ENCODE results near the gene TRIO.
"Not testable (repeated sequence)": the region's sequence is repeated elsewhere in the genome, so short reads cannot be mapped to it uniquely, and the experiment has no call there.

The TRIO gene

DNA sequence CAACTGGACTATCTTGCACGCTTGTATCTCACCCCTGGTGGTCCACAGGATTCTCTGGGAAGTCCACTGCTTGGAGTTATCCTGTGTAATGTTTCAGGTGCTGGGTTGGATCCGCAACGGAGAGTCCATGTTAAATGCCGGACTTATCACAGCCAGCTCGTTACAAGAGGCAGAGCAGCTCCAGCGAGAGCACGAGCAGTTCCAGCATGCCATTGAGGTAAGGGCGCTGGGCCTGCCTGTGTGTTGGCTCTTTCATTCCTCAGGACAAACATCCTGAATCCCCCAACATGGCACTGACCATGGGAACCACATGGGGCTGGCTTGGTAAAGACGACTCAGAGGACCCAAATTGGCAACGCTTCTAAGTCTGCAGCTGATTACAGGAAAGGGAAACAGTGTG, 223.6 kb downstream of the TRIO start:
- DNase-seq: no peak

DNA sequence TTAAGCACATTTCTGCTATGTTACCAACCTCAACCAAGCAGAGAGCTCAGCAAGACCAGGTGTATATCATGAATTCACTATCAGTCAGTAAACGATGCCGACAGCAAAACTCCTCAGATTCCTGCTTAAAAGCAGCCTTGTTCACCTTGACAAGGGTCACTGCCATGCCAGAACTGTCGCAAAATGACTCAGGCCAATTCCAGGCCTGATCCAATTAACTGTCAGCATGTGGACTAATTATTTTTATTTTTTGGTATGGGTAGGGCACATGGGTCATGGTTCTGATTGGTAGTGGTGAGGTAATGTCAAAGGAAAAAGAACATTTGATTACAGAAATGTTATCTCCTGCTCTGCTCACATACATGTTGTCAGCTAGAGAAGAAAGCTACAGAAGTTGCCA, 224.2 kb downstream of the TRIO start:
- DNase-seq: no peak

DNA sequence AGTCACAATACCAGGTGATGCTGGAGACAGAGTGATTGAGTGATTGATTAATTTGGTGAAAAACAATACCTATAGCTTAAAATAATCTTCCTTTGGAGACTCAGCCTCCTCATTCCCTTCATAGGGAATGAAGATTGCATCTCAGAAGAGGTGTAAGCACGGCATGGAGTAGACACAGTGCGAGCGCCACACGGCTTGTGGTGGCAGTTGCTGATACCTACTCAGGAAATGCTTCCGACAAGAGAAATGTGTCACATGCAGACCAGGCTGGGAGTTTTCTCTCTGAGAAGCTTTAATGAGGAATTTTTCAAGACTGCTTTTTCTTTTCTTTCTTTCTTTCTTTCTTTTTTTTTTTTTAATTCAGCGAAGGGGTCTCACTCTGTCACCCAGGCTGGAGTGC, 226.6 kb downstream of the TRIO start:
- no peak for DNase-seq

DNA sequence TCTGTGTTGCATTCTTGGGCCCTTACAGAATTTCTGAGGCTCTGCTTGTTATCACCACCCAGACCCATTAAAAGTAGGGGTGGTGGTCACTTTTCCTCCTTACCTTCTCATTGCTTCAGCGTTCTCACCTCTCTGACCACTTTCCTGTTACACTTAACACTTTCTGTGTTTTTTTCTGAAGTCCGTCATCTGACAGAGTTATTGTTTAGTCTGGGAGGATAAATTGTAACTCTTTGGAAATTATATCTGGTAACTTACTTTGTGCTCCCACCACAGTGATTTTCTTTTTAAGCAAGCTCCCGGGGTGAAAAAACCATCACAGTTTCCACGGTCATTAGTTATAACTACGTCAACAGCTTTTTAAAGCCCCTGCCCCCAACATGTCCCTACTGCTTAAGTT, 227.2 kb downstream of the TRIO start:
- DNase-seq: no peak

DNA sequence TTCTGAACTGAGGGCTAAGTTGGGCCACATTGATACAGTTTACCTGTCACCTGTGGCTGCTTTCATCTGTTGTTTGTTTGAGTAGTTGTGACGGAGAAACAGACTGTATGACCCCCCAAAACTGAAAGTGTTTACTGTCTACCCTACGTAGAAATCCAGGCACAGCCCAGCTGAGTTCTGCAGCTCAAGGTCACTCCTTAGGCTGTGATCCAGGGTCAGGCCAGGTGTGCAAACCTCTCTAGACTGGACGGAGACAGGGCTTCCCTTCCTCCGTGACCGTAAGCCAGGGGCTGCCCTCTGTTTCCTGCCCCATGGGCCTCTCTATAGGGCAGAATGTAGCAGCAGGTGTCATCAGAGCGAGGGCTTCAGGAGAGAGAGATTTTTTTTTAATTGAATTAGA, 230.5 kb downstream of the TRIO start:
- DNase-seq: no peak

DNA sequence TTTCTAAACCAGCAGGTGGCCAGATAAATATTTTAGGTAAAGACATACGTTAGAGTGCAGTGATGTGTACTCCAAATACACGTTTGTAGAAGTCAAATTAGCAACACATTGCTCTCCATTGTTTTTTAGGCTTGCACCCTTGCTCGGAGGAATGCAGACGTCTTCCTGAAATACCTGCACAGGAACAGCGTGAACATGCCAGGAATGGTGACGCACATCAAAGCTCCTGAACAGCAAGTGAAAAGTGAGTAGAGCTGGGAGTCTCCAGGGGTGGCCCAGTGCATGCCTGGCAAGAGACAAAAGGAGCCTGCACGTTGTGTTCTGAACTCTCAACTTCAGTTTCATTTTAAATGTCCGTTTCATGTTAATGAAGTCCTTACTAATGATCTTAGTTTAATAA, 231.0 kb downstream of the TRIO start:
- DNase-seq: no peak

DNA sequence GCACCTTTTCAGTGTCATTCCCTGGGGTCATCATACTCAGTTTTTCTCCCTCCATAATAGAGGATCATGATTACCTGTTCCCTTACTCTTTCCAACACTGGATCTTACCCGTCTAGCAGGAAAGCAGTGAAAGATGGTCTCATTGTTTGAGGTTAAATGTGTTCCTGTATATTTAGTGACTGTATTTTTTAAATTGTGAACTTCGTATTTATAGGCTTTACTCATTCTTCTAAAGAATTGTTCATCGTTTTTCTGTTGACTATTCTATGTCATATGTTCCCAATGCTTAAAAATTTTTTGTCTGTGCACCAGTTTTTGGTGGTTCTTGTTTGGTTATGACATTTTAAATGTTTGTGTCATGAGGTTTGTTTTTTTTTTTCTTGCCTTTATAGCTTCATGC, 233.6 kb downstream of the TRIO start:
- DNase-seq: no peak

DNA sequence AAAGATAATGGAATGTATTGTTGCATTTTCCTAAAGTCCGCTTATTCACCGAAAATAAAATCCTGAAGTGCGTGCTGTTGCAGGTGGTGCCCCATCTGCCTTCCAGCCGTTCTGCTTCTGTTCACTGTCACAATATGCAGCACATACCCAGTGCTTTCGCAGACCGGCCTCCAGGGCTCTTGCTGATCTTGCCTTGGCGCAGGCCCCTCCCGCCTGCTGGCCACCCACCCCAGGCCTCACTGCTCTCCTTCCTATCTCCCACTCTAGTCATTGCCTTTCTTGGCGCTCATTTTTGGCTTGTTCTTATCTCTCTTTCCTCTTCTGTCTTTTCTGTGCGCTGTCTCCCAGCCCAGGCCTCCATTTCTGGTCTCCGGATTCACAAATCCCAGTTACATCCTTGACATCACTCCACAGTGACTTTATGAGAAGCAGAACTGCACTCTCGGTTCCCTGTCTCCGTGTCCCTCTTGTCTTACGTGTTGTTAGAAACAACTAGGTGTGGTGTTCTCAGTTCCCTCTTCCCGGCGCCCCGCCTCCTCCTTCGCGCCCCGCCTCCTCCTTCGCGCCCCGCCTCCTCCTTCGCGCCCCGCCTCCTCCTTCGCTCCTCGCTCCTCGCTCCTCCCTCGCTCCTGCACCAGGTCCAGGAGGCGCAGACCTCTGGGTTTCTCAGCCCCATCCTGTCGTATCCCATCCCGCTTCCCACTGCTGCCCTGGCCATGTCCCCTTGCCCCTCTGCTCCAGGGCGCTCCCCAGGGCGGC, 236.8 kb downstream of the TRIO start:
- DNase-seq: no peak

DNA sequence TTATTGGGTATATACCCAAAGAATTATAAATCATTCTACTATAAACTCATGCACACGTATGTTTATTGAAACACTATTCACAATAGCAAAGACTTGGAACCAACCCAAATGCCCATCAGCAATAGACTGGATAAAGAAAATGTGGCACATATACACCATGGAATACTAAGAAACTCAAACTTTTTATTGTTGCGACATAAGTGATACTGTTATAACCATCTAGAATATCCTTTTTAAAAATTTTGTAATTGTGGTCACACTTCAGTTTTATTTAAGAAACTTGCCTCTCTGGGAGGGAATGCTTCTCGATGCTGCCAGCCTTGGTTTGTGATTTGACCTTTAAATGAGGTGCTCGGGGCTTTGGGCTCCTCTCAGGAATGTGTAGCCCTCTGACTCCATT, 237.6 kb downstream of the TRIO start:
- DNase-seq: no peak

DNA sequence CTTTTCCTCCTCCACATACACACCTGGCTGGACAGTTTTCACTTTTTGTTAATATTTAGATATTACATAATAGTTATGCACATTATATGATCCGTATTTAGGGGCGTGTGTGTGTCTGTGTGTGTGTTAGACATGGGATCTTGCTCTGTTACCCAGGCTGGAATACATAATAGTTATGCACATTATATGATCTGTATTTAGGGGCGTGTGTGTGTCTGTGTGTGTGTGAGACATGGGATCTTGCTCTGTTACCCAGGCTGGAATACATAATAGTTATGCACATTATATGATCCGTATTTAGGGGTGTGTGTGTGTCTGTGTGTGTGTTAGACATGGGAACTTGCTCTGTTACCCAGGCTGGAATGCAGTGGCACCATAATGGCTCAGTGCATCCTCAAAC, 239.5 kb downstream of the TRIO start:
- no peak for DNase-seq

DNA sequence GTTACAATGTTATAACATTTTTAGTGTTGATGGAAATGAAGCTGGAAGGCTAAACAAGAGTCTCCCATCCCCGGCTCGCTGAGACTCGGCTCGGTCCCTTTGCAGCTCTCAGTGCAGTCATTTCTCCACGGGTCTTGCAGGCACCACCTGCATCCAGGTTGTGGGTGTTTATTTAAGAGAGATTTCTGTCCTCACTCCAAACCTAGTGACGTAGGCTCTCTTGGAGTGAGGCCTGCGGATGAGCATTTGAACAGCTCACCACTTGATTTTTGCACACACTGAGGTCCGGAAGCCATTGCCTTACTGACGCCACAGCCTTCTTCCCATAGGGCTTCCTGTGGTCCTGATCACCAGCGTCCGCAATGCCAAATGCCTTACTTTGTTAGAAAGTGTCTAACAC, 240.8 kb downstream of the TRIO start:
- no peak for DNase-seq

DNA sequence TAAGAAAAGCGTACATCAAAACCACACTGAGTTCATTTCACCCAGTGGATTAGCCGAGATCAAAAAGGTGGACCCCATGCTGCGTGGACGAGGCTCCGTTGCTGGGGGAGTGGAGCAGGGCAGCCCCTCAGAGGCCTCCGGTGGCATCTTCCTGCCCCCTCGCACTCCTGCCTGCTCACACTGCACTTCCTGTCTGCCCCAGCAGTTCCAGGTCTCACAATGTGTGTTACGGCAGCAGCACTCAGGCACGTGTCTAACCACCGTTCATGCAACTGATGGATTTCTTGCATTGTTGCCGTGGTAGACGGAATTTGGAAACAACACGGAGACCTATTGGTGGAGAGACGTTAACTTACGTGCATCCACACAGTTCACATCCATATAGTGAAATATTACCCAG, 241.9 kb downstream of the TRIO start:
- no peak for DNase-seq

DNA sequence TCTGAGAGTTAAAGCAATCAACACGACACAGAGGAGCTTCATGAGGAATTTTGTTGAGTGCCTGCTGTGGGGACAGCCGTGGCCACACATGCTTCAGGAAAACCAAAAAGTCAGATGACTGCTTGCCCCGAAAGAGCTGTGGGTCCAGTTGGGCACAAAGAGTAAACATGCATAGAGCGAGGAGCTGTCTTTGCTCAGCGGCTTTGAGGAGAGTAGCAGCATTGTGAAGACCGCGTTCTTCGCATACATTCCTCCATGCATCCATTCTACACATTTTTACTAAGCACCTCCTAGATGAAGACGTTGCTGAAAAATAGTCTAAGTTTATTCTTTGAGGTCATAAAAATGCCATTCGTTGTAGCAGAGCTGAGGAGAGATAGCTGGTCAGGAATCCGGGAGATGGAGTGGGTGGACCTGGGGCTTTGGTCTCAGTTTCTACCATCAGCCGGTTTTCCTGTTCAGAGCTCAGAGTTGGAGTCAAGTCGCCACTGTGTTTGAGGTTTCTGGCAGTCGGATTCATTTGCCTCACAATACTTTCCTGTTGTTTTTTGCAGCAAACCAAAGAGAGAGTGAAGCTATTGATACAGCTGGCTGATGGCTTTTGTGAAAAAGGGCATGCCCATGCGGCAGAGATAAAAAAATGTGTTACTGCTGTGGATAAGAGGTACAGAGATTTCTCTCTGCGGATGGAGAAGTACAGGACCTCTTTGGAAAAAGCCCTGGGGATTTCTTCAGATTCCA, 243.9 kb downstream of the TRIO start:
- peak; percentile 15 for DNase-seq

DNA sequence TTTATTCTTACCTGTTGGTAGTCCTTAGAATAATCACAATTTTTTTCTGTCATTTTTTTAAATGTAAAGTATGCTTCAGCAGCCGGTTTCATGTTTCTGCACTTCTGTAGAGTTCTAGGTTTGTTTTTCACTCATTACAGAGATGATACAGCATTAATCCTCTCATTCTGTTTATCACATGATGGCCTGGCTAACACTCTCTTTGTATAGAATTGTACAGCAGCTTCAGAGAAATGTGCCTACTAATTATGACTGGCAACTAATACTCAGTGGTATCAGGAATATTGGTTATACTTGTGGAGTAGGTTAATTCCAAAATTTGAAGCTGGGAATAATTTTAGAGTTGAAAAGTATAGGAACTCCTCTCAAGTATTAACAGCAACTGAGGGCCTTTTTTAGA, 245.6 kb downstream of the TRIO start:
- DNase-seq: no peak

DNA sequence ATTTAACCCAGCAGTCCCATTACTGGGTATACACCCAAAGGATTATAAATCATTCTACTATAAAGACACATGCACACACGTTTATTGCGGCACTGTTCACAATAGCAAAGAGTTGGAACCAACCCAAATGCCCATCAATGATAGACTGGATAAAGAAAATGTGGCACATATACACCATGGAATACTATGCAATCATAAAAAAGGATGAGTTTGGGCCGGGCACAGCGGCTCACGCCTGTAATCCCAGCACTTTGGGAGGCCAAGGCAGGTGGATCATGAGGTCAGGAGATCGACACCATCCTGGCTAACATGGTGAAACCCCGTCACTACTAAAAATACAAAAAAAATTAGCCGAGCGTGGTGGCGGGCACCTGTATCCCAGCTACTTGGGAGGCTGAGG, 249.4 kb downstream of the TRIO start:
- DNase-seq: not testable (repeated sequence)

DNA sequence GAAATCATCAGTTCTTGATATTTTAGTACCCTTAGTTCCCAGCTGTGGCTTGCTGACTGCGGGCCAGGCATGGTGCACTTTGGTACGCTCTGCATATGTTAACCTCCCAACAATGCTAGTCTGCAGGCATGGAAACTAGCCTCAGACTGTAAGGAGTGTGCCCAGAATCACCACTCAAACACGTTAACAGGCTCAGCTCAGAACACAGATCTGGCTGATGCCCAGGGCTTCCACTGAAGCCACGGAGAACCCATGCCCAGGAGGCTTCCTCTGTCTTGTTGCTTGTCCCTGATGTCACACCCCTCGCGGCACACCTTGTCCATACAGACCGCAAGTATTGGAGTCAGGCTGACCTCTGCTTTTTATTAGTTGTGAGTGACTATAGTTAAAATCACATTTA, 251.2 kb downstream of the TRIO start:
- no peak for DNase-seq

DNA sequence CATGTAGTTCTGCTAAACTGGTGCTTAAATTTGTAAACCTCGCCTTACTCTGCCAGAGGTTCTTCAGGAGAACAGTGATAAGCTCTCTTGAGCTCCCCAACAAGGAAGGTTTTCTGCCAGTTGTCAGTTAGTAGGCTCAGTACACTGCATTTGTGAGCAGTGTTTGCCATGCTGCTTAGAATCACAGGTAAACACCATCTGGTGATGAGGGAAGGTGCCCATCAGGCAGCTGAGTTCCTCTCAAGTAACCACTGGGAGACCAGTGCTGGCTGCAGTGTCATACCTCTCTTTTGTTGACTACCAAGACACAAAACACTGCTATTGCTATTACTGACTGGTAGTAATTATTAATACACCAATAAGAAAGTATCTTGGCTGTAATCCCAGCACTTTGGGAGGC, 252.3 kb downstream of the TRIO start:
- no peak for DNase-seq

DNA sequence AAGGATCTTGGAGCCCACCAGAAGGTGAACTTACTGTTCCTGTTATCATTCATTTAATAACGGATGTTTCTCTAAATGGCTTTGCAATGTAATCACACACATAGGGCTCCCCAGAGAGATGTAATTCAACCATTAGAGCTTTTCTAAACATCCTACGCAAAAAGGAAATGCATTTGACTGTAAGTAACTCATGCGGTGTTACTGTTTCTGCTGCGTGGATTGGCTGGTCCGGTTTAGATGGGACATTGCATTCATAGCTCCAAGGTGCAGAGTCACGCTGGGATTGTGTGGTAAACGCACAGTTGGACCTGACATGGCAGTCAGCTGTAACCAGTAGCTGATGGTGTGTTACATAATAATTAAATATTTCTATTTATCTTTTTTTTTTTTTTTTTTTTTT, 252.9 kb downstream of the TRIO start:
- no peak for DNase-seq

DNA sequence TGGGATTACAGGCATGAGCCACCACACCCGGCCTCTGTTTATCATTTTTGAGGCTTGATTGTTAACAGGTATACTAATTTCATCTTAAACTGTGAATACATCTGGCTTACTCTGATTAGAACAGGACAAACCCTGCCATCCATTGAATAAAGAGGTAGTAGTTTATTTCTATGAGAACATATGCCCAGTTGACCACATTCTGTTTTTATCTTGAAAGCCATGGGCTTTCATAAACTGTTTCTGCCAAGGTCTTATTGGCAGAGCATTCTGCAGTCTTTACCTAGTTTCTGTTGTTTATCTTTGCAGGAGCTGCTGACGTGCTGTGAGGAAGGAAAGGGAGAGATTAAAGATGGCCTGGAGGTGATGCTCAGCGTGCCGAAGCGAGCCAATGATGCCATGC, 253.6 kb downstream of the TRIO start:
- no peak for DNase-seq

DNA sequence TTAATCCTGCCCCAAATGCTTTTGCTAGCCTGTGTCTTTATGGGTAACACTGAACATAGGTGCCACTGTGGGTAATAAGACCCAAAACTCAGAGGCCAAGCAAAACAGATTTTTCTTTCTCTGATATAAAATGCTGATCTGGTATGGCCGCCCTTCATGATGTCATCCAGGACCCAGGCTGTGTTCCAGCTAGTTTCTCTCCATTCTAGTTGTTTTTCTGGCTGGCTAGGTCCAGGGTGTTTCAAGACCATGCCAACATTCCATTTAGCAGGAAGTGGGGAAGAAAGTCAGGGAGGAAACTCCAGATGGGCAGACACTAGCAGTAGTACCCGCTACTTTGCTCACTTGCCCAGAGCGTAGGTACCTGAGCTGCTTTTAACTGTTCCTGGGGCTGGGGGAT, 254.6 kb downstream of the TRIO start:
- no peak for DNase-seq

DNA sequence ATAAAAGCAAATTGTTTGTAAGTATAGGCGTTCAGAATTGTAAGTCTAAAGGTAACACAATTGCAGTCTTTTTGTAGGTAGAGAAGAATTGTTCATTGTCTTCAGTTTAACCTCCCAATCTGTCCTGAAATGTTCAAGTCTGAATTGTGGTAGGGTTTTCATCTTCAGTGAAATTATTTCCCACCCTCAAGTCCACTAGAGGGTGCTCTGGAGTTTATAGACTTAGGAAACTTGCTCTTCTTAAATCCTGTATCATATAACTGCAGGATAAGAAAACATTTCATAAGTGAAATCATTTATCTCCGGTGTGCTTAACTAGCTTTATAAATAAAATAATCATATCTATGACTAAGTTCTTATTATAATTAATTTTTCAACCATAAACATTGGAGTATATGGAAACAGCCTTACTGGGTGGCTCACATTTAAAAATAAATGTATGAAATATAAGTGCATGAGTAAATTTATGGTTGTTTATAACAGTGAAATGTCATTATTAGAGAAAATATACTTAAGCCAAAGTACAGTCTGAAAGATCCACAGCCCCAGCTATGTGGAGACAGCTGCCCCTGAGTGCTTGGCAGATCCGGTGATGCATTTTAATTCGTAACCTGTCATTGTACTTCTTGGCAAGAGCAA, 256.0 kb downstream of the TRIO start:
- DNase-seq: peak; percentile 59

DNA sequence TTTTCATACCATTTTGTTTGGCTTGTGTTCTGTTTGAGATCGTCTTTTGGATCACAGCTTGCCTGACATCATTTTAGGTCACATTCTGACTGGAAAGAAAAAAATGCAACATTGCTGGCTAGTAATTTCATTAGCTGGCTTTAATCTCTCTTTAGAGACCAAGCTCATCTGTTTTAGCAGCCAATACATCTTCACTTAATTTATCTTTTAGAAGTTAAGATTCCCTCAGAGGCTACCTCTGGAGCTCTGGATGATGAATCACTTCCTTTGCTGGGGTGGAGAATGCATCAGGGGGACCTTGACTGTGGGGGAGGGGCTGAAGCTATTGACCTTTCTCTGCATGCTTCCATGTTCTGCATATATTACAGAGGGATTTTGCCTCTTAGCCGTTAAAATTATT, 256.9 kb downstream of the TRIO start:
- no peak for DNase-seq

DNA sequence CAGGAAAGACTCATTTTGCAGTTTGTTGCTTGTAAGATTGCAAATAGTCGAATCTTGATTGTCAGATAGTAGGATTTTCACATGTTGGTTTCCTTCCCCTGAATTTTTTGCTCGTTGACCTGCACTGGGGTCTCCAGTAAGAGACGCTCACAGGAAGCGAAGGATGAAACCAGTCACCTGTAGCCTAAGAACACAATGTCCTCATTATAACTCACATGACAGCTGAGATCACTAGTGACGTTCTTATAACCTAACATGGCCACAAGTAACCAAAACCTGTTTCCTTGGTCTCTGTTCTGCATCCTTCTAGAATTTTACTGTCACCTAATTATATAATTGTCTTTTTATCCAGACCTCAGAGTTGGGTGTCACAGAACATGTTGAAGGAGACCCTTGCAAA, 257.5 kb downstream of the TRIO start:
- no peak for DNase-seq

DNA sequence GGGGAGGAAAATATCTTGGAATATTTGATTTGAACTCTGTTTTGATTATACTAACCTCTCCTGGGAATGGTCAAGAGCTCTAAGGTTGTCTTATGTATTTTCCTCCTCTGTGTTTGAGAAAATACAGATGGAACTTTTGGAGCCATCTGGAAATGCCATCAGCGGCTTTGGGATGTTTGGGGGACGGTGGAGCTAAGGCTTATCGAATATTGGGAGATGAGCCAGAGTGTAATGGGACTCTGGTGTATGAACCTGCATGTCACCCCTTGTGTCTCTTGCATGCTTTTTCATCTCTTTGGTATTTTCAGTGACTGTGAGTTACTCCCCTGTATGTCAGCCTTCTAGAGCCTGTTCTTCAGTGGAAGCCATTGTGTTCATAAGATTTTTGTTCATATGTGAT, 258.5 kb downstream of the TRIO start:
- no peak for DNase-seq
